K562 (cell line): Measurements from ENCODE around the gene PELI1. TPM values are rescaled to one million over a fixed set of nuclear protein-coding genes. Genes with fewer than 3 reads are reported as not detected.

Source experiments
- ATAC-seq: fragments of 200-7000 bp; cut with Tn5 transposase; 3 replicates; pipeline ENCODE4 v1.9.1; 2020; ENCODE audit warnings: moderate library complexity
- BruUV-seq: library from RNA; stranded (reverse); fragments of 400-500 nt; replicated peaks from 2 replicates; lab custom pipeline; 2021; lab: Mats Ljungman, UMichigan
- CTCF ChIA-PET: fragments of 300-600 bp; formaldehyde crosslinking; extraction: SDS; loops from one replicate; lab custom pipeline; 2021; ENCODE audit warnings: low intra/inter-chr PET ratio; lab: Yijun Ruan, JAX
- POLR2A ChIA-PET: fragments of 300-600, 350-650 bp; sonication (Branson Sonifier 250); formaldehyde crosslinking; extraction: SDS; loops from one replicate; lab custom pipeline; 2021; ENCODE audit warnings: antibody characterized with exemption, inconsistent platforms; lab: Yijun Ruan, JAX
- DNase-seq, 4 experiments: peaks; one replicate each; pipeline versions ENCODE4 v3.0.0 to v3.0.0-alpha.2; 2011 to 2018; ENCODE audit warnings: low spot score in 3 of 4, mixed read lengths in 3 of 4; ENCODE audit errors: extremely low read depth in 1 of 4
- FAIRE-seq: peaks from 2 replicates; lab custom pipeline; 2011; peaks lifted over from hg19 to GRCh38; lab: Jason Lieb, UNC
- H2AFZ ChIP-seq: 2 replicates; pipeline ENCODE4 v1.6.0; 2011; ENCODE audit warnings: low read depth, low read length, control low read depth, inconsistent platforms
- H3K27ac ChIP-seq: fragments of 200-600 bp; 3 replicates; pipeline ENCODE4 v1.8.0; 2011; ENCODE audit warnings: low read depth, mild to moderate bottlenecking, control low read depth, inconsistent platforms, low read length, moderate library complexity, mixed read lengths; ENCODE audit errors: extremely low read depth
- H3K27me3 ChIP-seq, 2 experiments: fragments of 300-600 bp in 1 of 2; 2 replicates in 1 of 2; 3 replicates in 1 of 2; pipeline versions ENCODE4 v1.6.0 to v1.8.0; 2011; ENCODE audit warnings: inconsistent platforms in 2 of 2, low read length in 2 of 2, mild to moderate bottlenecking in 1 of 2, mixed read lengths in 1 of 2, moderate library complexity in 1 of 2; ENCODE audit not compliant: control insufficient read depth in 2 of 2, insufficient read depth in 2 of 2
- H3K36me3 ChIP-seq: fragments of 300-600 bp; 3 replicates; pipeline ENCODE4 v1.8.0; 2011; ENCODE audit warnings: mild to moderate bottlenecking, low read length, inconsistent platforms; ENCODE audit not compliant: control insufficient read depth, insufficient read depth
- H3K4me1 ChIP-seq, 2 experiments: fragments of 200-600 bp in 1 of 2; replicated peaks in 1 of 2; 2 replicates in 1 of 2; 3 replicates in 1 of 2; pipeline versions ENCODE4 v1.5.1 to v1.8.0; 2011; ENCODE audit warnings: inconsistent platforms in 2 of 2, low read length in 2 of 2, mild to moderate bottlenecking in 1 of 2, mixed read lengths in 1 of 2, moderate library complexity in 1 of 2; ENCODE audit not compliant: control insufficient read depth in 2 of 2, insufficient read depth in 2 of 2
- H3K4me2 ChIP-seq: 2 replicates; pipeline ENCODE4 v1.6.1; 2011; ENCODE audit warnings: low read length, control low read depth, inconsistent platforms, mixed read lengths; ENCODE audit not compliant: insufficient read depth
- H3K4me3 ChIP-seq: fragments of 200-600 bp; sonication (generic), shearing (Covaris generic); 2 replicates; pipeline ENCODE4 v1.5.1; 2016; ENCODE audit warnings: control low read depth, inconsistent platforms
- H3K79me2 ChIP-seq: fragments of 200-600 bp; 3 replicates; pipeline ENCODE4 v1.8.0; 2011; ENCODE audit warnings: low read length, inconsistent platforms; ENCODE audit not compliant: control insufficient read depth, insufficient read depth
- H3K9ac ChIP-seq, 2 experiments: 2 replicates each; pipeline versions ENCODE4 v1.6.0 to v1.6.1; 2011; ENCODE audit warnings: low read depth in 2 of 2, low read length in 2 of 2, control low read depth in 1 of 2, inconsistent platforms in 1 of 2, mild to moderate bottlenecking in 1 of 2, mixed read lengths in 1 of 2; ENCODE audit not compliant: insufficient read depth in 1 of 2
- H3K9me1 ChIP-seq: one replicate; pipeline ENCODE4 v1.6.0; 2011; ENCODE audit warnings: inconsistent platforms, mild to moderate bottlenecking, low read length, moderate library complexity; ENCODE audit not compliant: control insufficient read depth, insufficient read depth
- H3K9me3 ChIP-seq: replicated peaks from 2 replicates; pipeline ENCODE4 v1.5.1; 2011; ENCODE audit warnings: low read depth, low read length, inconsistent platforms; ENCODE audit not compliant: control insufficient read depth, insufficient read depth
- H4K20me1 ChIP-seq: replicated peaks from 2 replicates; pipeline ENCODE4 v1.6.1; 2011; ENCODE audit warnings: low read length, inconsistent platforms, mixed read lengths; ENCODE audit not compliant: control insufficient read depth, insufficient read depth
- ARHGAP35 ChIP-seq: fragments of 450-650 bp; IDR thresholded peaks from 2 replicates; pipeline ENCODE4 v1.6.1; 2018; ENCODE audit not compliant: partially characterized antibody
- CHD1 ChIP-seq: fragments of 200-600 bp; sonication (generic); IDR thresholded peaks from one replicate; pipeline ENCODE4 v1.6.1; 2012; ENCODE audit warnings: mild to moderate bottlenecking, moderate library complexity, low read length, inconsistent platforms
- FOXP1 ChIP-seq: sonication (generic); formaldehyde crosslinking; IDR thresholded peaks from 2 replicates; pipeline ENCODE4 v1.8.0; 2022; ENCODE audit warnings: mild to moderate bottlenecking, missing genetic modification reagents
- FUS ChIP-seq: fragments of 200-400 bp; formaldehyde crosslinking; optimal IDR thresholded peaks from 2 replicates; pipeline ENCODE3; 2017; ENCODE audit warnings: low read depth, low read length
- HDGF ChIP-seq: fragments of 450-650 bp; IDR thresholded peaks from 2 replicates; pipeline ENCODE4 v1.6.1; 2016
- MED1 ChIP-seq: sonication (generic); formaldehyde crosslinking; IDR thresholded peaks from 2 replicates; pipeline ENCODE4 v1.8.1; 2023; ENCODE audit warnings: missing genetic modification reagents, borderline replicate concordance
- MEIS2 ChIP-seq: fragments of 450-650 bp; IDR thresholded peaks from 2 replicates; pipeline ENCODE4 v1.6.1; 2014; ENCODE audit warnings: mild to moderate bottlenecking; ENCODE audit not compliant: partially characterized antibody
- SMARCE1 ChIP-seq: fragments of 450-650 bp; IDR thresholded peaks from 2 replicates; pipeline ENCODE4 v1.7.1; 2016; ENCODE audit warnings: mild to moderate bottlenecking
- STAT5B ChIP-seq: fragments of 250-450 bp; sonication (Bioruptor Pico); IDR thresholded peaks from 2 replicates; pipeline ENCODE4 v1.8.0; 2021; ENCODE audit warnings: mild to moderate bottlenecking, inconsistent platforms
- ZNF12 ChIP-seq: sonication (generic); formaldehyde crosslinking; IDR thresholded peaks from 2 replicates; pipeline ENCODE4 v1.4.0; 2020; ENCODE audit warnings: mild to moderate bottlenecking, missing genetic modification reagents
- ZNF696 ChIP-seq: fragments of 250-450 bp; sonication (Bioruptor Pico); conservative IDR thresholded peaks from 2 replicates; pipeline ENCODE4 v1.4.0; 2020; ENCODE audit warnings: mild to moderate bottlenecking, moderate library complexity
- ZZZ3 ChIP-seq: fragments of 450-650 bp; IDR thresholded peaks from 2 replicates; pipeline ENCODE4 v1.6.1; 2016; ENCODE audit warnings: antibody characterized with exemption, mild to moderate bottlenecking, moderate library complexity
- WGBS: fragments of 100-300 bp; shearing (Covaris generic); methylation state at CpG from one replicate; pipeline ENCODE4 v1.1.6; 2016; ENCODE audit warnings: low coverage, mixed read lengths; ENCODE audit not compliant: insufficient coverage; ENCODE audit errors: missing lambda C conversion rate; 5-methylcytosine and 5-hydroxymethylcytosine counted together
- in situ Hi-C: fragments of 300-500 bp; cut with MboI; formaldehyde crosslinking; loops from 4 replicates; pipeline ENCODE4 v1.15.0; 2018; ENCODE audit warnings: inconsistent platforms, mixed read lengths
- intact Hi-C: fragments of 100-400 bp; cut with micrococcal nuclease; formaldehyde crosslinking; loops from 2 replicates; pipeline ENCODE4 v1.14.2; 2022
- polyA plus RNA-seq, 8 experiments: library from polyadenylated mRNA; depleted of rRNA in 4 of 8; stranded (reverse) in 5 of 8; unstranded in 3 of 8; fragments of >200 nt; fragmentation: Nextera tagmentation in 2 of 8; fragmentation: Illumina TruSeq in 1 of 8; extraction: Ambion mirVana in 2 of 8; extraction: Trizol in 1 of 8; gene quantifications; 2 replicates each; pipeline versions ENCODE4 v1.2.1 to v1.2.3, GENCODE V29; 2011 to 2014; ENCODE audit warnings: inconsistent platforms in 1 of 8, missing spikeins in 1 of 8
- total RNA-seq, 7 experiments: library from RNA; depleted of rRNA in 6 of 7; stranded (reverse); fragments of >200 nt in 6 of 7; fragmentation: Illumina TruSeq in 2 of 7; extraction: Trizol in 2 of 7; gene quantifications; 2 replicates each; pipeline versions ENCODE4 v1.2.1 to v1.2.3, GENCODE V29; 2011 to 2021; ENCODE audit warnings: low replicate concordance in 1 of 7
- TF ChIP-seq, protein P1 (sequence below): fragments of 250-450 bp; sonication (Bioruptor Pico); IDR thresholded peaks from 2 replicates; pipeline ENCODE4 v1.4.0; 2020; ENCODE audit warnings: mild to moderate bottlenecking, moderate library complexity, borderline replicate concordance
- TF ChIP-seq, protein P2 (sequence below): sonication (generic); formaldehyde crosslinking; IDR thresholded peaks from 2 replicates; pipeline ENCODE4 v1.8.0; 2022; ENCODE audit warnings: mild to moderate bottlenecking, missing genetic modification reagents

PELI1 gene
- total and polyA plus RNA-seq, 9 of the 15 experiments (the other 6 are each of a cell fraction or from before 2014, with no cell fraction given) = 3.3 to 19.2 (median 12.5) TPM

DNA sequence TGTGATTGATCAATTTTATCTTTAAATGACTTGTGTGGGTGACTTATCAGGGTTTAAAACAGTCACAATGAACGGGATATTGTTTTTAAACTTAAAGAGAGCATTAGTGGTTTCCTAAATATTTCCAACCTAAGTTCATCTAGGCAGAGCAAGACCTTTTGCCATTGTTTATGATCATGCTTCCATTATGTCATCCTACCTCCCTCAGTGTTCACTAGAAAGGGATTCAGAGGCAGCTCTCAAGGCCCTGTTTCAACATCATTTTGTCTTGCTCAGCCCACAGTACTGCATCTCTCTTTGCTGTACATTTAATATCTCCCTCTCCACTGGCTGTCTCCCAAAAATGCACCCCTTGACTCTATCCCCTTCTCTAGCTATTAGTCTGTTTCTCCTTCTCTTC is 21.5 kb upstream of the PELI1 start:
- H2AFZ ChIP-seq = no peak overlapping the region
- no peaks in the 10 kb centered on the region for H4K20me1 ChIP-seq
- DNase-seq (no peak), ATAC-seq (no peak), FAIRE-seq (no peak)
- TF ChIP-seq ARHGAP35 = no peak
- TF ChIP-seq MEIS2 = no peak
- no peak for TF ChIP-seq FOXP1 (CRISPR knock-in tag)
- no peak for TF ChIP-seq ZZZ3
- TF ChIP-seq ZNF696 (CRISPR knock-in tag) = no peak
- TF ChIP-seq MED1 = no peak
- TF ChIP-seq STAT5B (CRISPR knock-in tag) = no peak
- no peak for TF ChIP-seq SMARCE1
- TF ChIP-seq ZNF12 (CRISPR knock-in tag) = no peak
- TF ChIP-seq FUS = no peak
- no peak for TF ChIP-seq HDGF
- TF ChIP-seq, protein P1, sequence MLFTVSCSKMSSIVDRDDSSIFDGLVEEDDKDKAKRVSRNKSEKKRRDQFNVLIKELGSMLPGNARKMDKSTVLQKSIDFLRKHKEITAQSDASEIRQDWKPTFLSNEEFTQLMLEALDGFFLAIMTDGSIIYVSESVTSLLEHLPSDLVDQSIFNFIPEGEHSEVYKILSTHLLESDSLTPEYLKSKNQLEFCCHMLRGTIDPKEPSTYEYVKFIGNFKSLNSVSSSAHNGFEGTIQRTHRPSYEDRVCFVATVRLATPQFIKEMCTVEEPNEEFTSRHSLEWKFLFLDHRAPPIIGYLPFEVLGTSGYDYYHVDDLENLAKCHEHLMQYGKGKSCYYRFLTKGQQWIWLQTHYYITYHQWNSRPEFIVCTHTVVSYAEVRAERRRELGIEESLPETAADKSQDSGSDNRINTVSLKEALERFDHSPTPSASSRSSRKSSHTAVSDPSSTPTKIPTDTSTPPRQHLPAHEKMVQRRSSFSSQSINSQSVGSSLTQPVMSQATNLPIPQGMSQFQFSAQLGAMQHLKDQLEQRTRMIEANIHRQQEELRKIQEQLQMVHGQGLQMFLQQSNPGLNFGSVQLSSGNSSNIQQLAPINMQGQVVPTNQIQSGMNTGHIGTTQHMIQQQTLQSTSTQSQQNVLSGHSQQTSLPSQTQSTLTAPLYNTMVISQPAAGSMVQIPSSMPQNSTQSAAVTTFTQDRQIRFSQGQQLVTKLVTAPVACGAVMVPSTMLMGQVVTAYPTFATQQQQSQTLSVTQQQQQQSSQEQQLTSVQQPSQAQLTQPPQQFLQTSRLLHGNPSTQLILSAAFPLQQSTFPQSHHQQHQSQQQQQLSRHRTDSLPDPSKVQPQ (CRISPR knock-in tag) = no peak
- TF ChIP-seq CHD1 = no peak
- TF ChIP-seq, protein P2, sequence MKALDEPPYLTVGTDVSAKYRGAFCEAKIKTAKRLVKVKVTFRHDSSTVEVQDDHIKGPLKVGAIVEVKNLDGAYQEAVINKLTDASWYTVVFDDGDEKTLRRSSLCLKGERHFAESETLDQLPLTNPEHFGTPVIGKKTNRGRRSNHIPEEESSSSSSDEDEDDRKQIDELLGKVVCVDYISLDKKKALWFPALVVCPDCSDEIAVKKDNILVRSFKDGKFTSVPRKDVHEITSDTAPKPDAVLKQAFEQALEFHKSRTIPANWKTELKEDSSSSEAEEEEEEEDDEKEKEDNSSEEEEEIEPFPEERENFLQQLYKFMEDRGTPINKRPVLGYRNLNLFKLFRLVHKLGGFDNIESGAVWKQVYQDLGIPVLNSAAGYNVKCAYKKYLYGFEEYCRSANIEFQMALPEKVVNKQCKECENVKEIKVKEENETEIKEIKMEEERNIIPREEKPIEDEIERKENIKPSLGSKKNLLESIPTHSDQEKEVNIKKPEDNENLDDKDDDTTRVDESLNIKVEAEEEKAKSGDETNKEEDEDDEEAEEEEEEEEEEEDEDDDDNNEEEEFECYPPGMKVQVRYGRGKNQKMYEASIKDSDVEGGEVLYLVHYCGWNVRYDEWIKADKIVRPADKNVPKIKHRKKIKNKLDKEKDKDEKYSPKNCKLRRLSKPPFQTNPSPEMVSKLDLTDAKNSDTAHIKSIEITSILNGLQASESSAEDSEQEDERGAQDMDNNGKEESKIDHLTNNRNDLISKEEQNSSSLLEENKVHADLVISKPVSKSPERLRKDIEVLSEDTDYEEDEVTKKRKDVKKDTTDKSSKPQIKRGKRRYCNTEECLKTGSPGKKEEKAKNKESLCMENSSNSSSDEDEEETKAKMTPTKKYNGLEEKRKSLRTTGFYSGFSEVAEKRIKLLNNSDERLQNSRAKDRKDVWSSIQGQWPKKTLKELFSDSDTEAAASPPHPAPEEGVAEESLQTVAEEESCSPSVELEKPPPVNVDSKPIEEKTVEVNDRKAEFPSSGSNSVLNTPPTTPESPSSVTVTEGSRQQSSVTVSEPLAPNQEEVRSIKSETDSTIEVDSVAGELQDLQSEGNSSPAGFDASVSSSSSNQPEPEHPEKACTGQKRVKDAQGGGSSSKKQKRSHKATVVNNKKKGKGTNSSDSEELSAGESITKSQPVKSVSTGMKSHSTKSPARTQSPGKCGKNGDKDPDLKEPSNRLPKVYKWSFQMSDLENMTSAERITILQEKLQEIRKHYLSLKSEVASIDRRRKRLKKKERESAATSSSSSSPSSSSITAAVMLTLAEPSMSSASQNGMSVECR (CRISPR knock-in tag) = no peak
- ChIA-PET POLR2A (no interaction called here), CTCF (no interaction called here)
- no peaks in the 10 kb centered on the region for H3K79me2 ChIP-seq
- no peaks in the 10 kb centered on the region for H3K4me1 ChIP-seq
- intact Hi-C loops = no loop called here
- H3K36me3 ChIP-seq = no peaks in the 10 kb centered on the region
- H3K27ac ChIP-seq = no peak overlapping the region
- H3K9me1 ChIP-seq = no peaks in the 10 kb centered on the region
- H3K4me2 ChIP-seq = no peak overlapping the region
- no peak overlapping the region for H3K4me3 ChIP-seq
- 4% methylated on average over 1 of the region's 1 CpG for WGBS
- H3K9me3 ChIP-seq = no peaks in the 10 kb centered on the region
- peaks cover 0 to 4% of the 10 kb centered on the region in 2 experiments; a peak in 2 of 5 replicates for H3K27me3 ChIP-seq
- in situ Hi-C loops = no loop called here
- no TSS peak for BruUV-seq
- H3K9ac ChIP-seq = no peak overlapping the region
